ENCODE measurements around the gene NFATC2IP. TPM values are rescaled to one million over a fixed set of nuclear protein-coding genes. Genes with fewer than 3 reads are reported as not detected.

NFATC2IP gene
- total RNA-seq, 1 donor from 2014 or later = 32.6 TPM

- H3K4me1 Mint-ChIP-seq (ENCODE audit: low read depth, unreplicated experiment) = no peaks in the 10 kb centered on the region
- Histone ChIP-seq H3K79me2 (ENCODE audit: insufficient read depth, low read length) (no peaks in the 10 kb centered on the region), H3K4me3 (ENCODE audit: insufficient read depth, low read depth, low read length) (no peak overlapping the region), H3K4me1 (ENCODE audit: insufficient read depth, low read length) (peaks cover 4% of the 10 kb centered on the region), H3K27ac (ENCODE audit: low read depth, low read length) (no peak overlapping the region), H3K27me3 (ENCODE audit: insufficient read depth, low read length) (no peaks in the 10 kb centered on the region), H4K20me1 (ENCODE audit: insufficient read depth, low read length) (no peaks in the 10 kb centered on the region), H3K9me3 (ENCODE audit: insufficient read depth, low read depth, low read length) (no peaks in the 10 kb centered on the region), H3K36me3 (ENCODE audit: insufficient read depth, low read length) (no peaks in the 10 kb centered on the region), H3K9ac (ENCODE audit: low read length) (no peak overlapping the region), H3K4me2 (ENCODE audit: low read length) (no peak overlapping the region), H2AFZ (ENCODE audit: low read depth, low read length) (no peak overlapping the region)
- no peak for FAIRE-seq
- H3K27ac Mint-ChIP-seq (ENCODE audit: unreplicated experiment) = no peak overlapping the region
- H3K4me3 Mint-ChIP-seq (ENCODE audit: unreplicated experiment) = no peak overlapping the region
- no peaks in the 10 kb centered on the region for H3K36me3 Mint-ChIP-seq (ENCODE audit: low read depth, unreplicated experiment)
- TF ChIP-seq EZH2 (IDR thresholded peaks at IDR 0.05; ENCODE audit: insufficient read depth, low read length) (no peak), CTCF (IDR thresholded peaks at IDR 0.05; ENCODE audit: insufficient read depth, low read depth, low read length) (no peak)
- no peak for DNase-seq (ENCODE audit: low read depth)
- no peaks in the 10 kb centered on the region for H3K9me3 Mint-ChIP-seq (ENCODE audit: unreplicated experiment)
- peaks cover 10% of the 10 kb centered on the region for H3K27me3 Mint-ChIP-seq (ENCODE audit: low read depth, unreplicated experiment)
Measured at GRCh38 chr16:29011851-29012250, 61.1 kb downstream of the NFATC2IP start.

- Histone ChIP-seq H3K4me2 (ENCODE audit: low read length) (no peak overlapping the region), H4K20me1 (ENCODE audit: insufficient read depth, low read length) (no peaks in the 10 kb centered on the region), H3K4me3 (ENCODE audit: insufficient read depth, low read depth, low read length) (no peak overlapping the region), H3K9ac (ENCODE audit: low read length) (no peak overlapping the region), H2AFZ (ENCODE audit: low read depth, low read length) (no peak overlapping the region), H3K36me3 (ENCODE audit: insufficient read depth, low read length) (no peaks in the 10 kb centered on the region), H3K27ac (ENCODE audit: low read depth, low read length) (no peak overlapping the region), H3K27me3 (ENCODE audit: insufficient read depth, low read length) (no peaks in the 10 kb centered on the region), H3K9me3 (ENCODE audit: insufficient read depth, low read depth, low read length) (no peaks in the 10 kb centered on the region), H3K4me1 (ENCODE audit: insufficient read depth, low read length) (peaks cover 3% of the 10 kb centered on the region), H3K79me2 (ENCODE audit: insufficient read depth, low read length) (no peaks in the 10 kb centered on the region)
- peaks cover 10% of the 10 kb centered on the region for H3K27me3 Mint-ChIP-seq (ENCODE audit: low read depth, unreplicated experiment)
- H3K9me3 Mint-ChIP-seq (ENCODE audit: unreplicated experiment) = no peaks in the 10 kb centered on the region
- no peak overlapping the region for H3K27ac Mint-ChIP-seq (ENCODE audit: unreplicated experiment)
- no peaks in the 10 kb centered on the region for H3K4me1 Mint-ChIP-seq (ENCODE audit: low read depth, unreplicated experiment)
- no peak overlapping the region for H3K4me3 Mint-ChIP-seq (ENCODE audit: unreplicated experiment)
- DNase-seq (ENCODE audit: low read depth) (no peak), FAIRE-seq (no peak)
- no peak for TF ChIP-seq EZH2 (IDR thresholded peaks at IDR 0.05; ENCODE audit: insufficient read depth, low read length)
- H3K36me3 Mint-ChIP-seq (ENCODE audit: low read depth, unreplicated experiment) = no peaks in the 10 kb centered on the region
Measured at GRCh38 chr16:29012913-29013553, 62.3 kb downstream of the NFATC2IP start.

GRCh38 chr16:29014561-29015069 lies 63.9 kb downstream of the NFATC2IP start:
- no peak overlapping the region for H3K27ac Mint-ChIP-seq (ENCODE audit: unreplicated experiment)
- H3K9me3 Mint-ChIP-seq (ENCODE audit: unreplicated experiment) = no peaks in the 10 kb centered on the region
- Histone ChIP-seq H3K36me3 (ENCODE audit: insufficient read depth, low read length) (no peaks in the 10 kb centered on the region), H3K27ac (ENCODE audit: low read depth, low read length) (no peak overlapping the region), H3K4me2 (ENCODE audit: low read length) (no peak overlapping the region), H3K4me3 (ENCODE audit: insufficient read depth, low read depth, low read length) (no peak overlapping the region), H3K27me3 (ENCODE audit: insufficient read depth, low read length) (no peaks in the 10 kb centered on the region), H3K4me1 (ENCODE audit: insufficient read depth, low read length) (no peaks in the 10 kb centered on the region), H3K79me2 (ENCODE audit: insufficient read depth, low read length) (no peaks in the 10 kb centered on the region), H4K20me1 (ENCODE audit: insufficient read depth, low read length) (no peaks in the 10 kb centered on the region), H3K9ac (ENCODE audit: low read length) (no peak overlapping the region), H3K9me3 (ENCODE audit: insufficient read depth, low read depth, low read length) (no peaks in the 10 kb centered on the region), H2AFZ (ENCODE audit: low read depth, low read length) (no peak overlapping the region)
- H3K27me3 Mint-ChIP-seq (ENCODE audit: low read depth, unreplicated experiment) = peaks cover 8% of the 10 kb centered on the region
- TF ChIP-seq CTCF (IDR thresholded peaks at IDR 0.05; ENCODE audit: insufficient read depth, low read depth, low read length) (no peak), EZH2 (IDR thresholded peaks at IDR 0.05; ENCODE audit: insufficient read depth, low read length) (no peak)
- FAIRE-seq (no peak), DNase-seq (ENCODE audit: low read depth) (no peak)
- no peak overlapping the region for H3K4me3 Mint-ChIP-seq (ENCODE audit: unreplicated experiment)
- H3K36me3 Mint-ChIP-seq (ENCODE audit: low read depth, unreplicated experiment) = no peaks in the 10 kb centered on the region
- H3K4me1 Mint-ChIP-seq (ENCODE audit: low read depth, unreplicated experiment) = no peaks in the 10 kb centered on the region

Other genes starting within 250 kb of the NFATC2IP start
- 880 and 953 TPM in 2 replicates for gene EIF3C, start 239.5 kb upstream of the NFATC2IP start, total RNA-seq
- 0.86 and 2.3 TPM in 2 replicates for gene NPIPB9, start 199.2 kb upstream of the NFATC2IP start, total RNA-seq
- gene ATXN2L, start 127.9 kb upstream of the NFATC2IP start, total RNA-seq = 169 and 191 TPM in 2 replicates
- gene TUFM, start 104.6 kb upstream of the NFATC2IP start, total RNA-seq = 136 and 147 TPM in 2 replicates
- gene SH2B1, start 87.1 kb upstream of the NFATC2IP start, total RNA-seq = 27.6 and 34.2 TPM in 2 replicates
- 1.0 and 2.0 TPM in 2 replicates for gene ATP2A1, start 72.4 kb upstream of the NFATC2IP start, total RNA-seq
- 18.6 and 19.4 TPM in 2 replicates for gene RABEP2, start 25.7 kb upstream of the NFATC2IP start, total RNA-seq
- gene CD19, start 19.0 kb upstream of the NFATC2IP start, total RNA-seq = not detected in 2 replicates
- 57.8 and 65.8 TPM in 2 replicates for gene SPNS1, start 23.8 kb downstream of the NFATC2IP start, total RNA-seq
- gene LAT, start 34.1 kb downstream of the NFATC2IP start, total RNA-seq = 2.6 and 3.3 TPM in 2 replicates

All from astrocyte (in vitro differentiated cells and primary cell).